Neural progenitor cell (in vitro differentiated cells): ENCODE data around the gene MFRP. TPM values are rescaled to one million over a fixed set of nuclear protein-coding genes. Genes with fewer than 3 reads are reported as not detected.
A peak's percentile ranks its signal among the peaks of the same experiment; 100 is the strongest.

Source experiments
- DNase-seq: peaks from one replicate; pipeline ENCODE4 v3.0.0-alpha.2; 2016; ENCODE audit warnings: low spot score
- H2AFZ ChIP-seq: fragments of 200-600 bp; sonication (generic); replicated peaks from 2 replicates; pipeline ENCODE4 v1.6.1; 2016; ENCODE audit warnings: antibody characterized with exemption
- H3F3A ChIP-seq: fragments of 200-600 bp; sonication (generic); 2 replicates; pipeline ENCODE4 v1.6.1; 2016; ENCODE audit warnings: antibody characterized with exemption, low read depth
- H3K27ac ChIP-seq: fragments of 200-600 bp; sonication (generic); 2 replicates; pipeline ENCODE4 v1.5.1; 2016; ENCODE audit warnings: mild to moderate bottlenecking
- H3K27me3 ChIP-seq: fragments of 200-600 bp; sonication (generic); 2 replicates; pipeline ENCODE4 v1.6.1; 2016; ENCODE audit warnings: mild to moderate bottlenecking, moderate library complexity
- H3K36me3 ChIP-seq: fragments of 200-600 bp; sonication (generic); 2 replicates; pipeline ENCODE4 v1.5.1; 2016
- H3K4me1 ChIP-seq: fragments of 200-600 bp; sonication (generic); 2 replicates; pipeline ENCODE4 v1.6.1; 2016; ENCODE audit warnings: mixed run types
- H3K4me2 ChIP-seq: fragments of 200-600 bp; sonication (generic); 2 replicates; pipeline ENCODE4 v1.6.1; 2016
- H3K4me3 ChIP-seq: fragments of 200-600 bp; sonication (generic); 2 replicates; pipeline ENCODE4 v1.5.1; 2016
- H3K79me2 ChIP-seq: fragments of 200-600 bp; sonication (generic); 2 replicates; pipeline ENCODE4 v1.6.1; 2016; ENCODE audit warnings: low read depth
- H3K9ac ChIP-seq: fragments of 200-600 bp; sonication (generic); 2 replicates; pipeline ENCODE4 v1.6.1; 2016
- H3K9me3 ChIP-seq: fragments of 200-600 bp; sonication (generic); 2 replicates; pipeline ENCODE4 v1.5.1; 2016; ENCODE audit warnings: low read depth
- H4K20me1 ChIP-seq: fragments of 200-600 bp; sonication (generic); 2 replicates; pipeline ENCODE4 v1.6.1; 2016; ENCODE audit warnings: low read depth
- H3K27ac Mint-ChIP-seq: 3 replicates; pipeline ENCODE4 v1.8.0; 2021; ENCODE audit warnings: mixed read lengths
- H3K27me3 Mint-ChIP-seq: 2 replicates; pipeline ENCODE4 v1.8.0; 2022; ENCODE audit warnings: low read depth, mild to moderate bottlenecking, inconsistent platforms, moderate library complexity, mixed read lengths; ENCODE audit not compliant: insufficient read depth
- H3K36me3 Mint-ChIP-seq: 3 replicates; pipeline ENCODE4 v1.8.0; 2021; ENCODE audit warnings: mixed read lengths
- H3K4me1 Mint-ChIP-seq: 3 replicates; pipeline ENCODE4 v1.8.0; 2021; ENCODE audit warnings: mixed read lengths
- H3K4me3 Mint-ChIP-seq: 3 replicates; pipeline ENCODE4 v1.8.0; 2021; ENCODE audit warnings: mild to moderate bottlenecking, moderate library complexity, mixed read lengths
- H3K9me3 Mint-ChIP-seq: 3 replicates; pipeline ENCODE4 v1.8.0; 2020; ENCODE audit warnings: mixed read lengths
- EZH2 ChIP-seq: fragments of 200-600 bp; sonication (generic); IDR thresholded peaks from 2 replicates; pipeline ENCODE4 v1.6.1; 2017; ENCODE audit warnings: antibody characterized with exemption, mild to moderate bottlenecking, moderate library complexity
- EZH2phosphoT487 ChIP-seq: fragments of 200-600 bp; sonication (generic); IDR thresholded peaks from 2 replicates; pipeline ENCODE4 v1.6.1; 2017; ENCODE audit warnings: antibody characterized with exemption
- total RNA-seq: library from RNA; depleted of rRNA; stranded (reverse); fragments of >200 nt; gene quantifications from 2 replicates; pipeline ENCODE4 v1.2.3, GENCODE V29; 2015; ENCODE audit warnings: low replicate concordance
- TF ChIP-seq, protein P1 (sequence below): fragments of 200-600 bp; sonication (generic); IDR thresholded peaks from 2 replicates; pipeline ENCODE4 v1.5.1; 2017; ENCODE audit warnings: antibody characterized with exemption, mild to moderate bottlenecking

Gene MFRP
- total RNA-seq, 1 donor from 2014 or later, result not detected

DNA sequence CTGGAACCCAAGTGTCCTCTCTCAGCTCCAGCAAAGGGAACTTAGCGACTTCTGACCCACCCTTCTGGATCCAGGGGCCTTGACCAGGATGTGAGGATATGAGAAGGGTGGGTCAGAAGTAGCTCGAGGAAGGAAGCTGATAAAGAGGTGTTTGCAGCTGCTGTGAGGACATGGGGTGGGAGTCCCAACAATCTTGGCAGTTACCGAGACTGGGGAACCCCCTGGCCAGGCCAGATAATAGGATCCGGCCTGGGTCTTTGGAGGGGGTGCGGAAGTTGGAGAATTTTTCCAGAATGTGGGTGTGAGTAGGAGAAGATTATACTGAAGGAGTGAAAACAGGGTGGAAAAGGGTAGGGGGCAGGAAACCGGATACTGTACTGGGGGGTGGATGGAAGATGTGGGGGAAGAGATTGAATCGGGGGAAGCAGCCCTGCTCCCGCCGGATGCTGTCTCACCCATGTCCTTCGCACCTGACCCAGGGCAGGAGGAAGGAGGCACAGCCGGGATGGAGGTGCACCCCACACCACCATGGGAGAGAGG lies 26.7 kb downstream of the MFRP start:
- Histone ChIP-seq H3K4me3 (no peak overlapping the region), H2AFZ (no peak overlapping the region), H3K9me3 (no peaks in the 10 kb centered on the region), H3K4me2 (peak overlapping the region; percentile 89), H3K36me3 (no peaks in the 10 kb centered on the region), H3K27me3 (peaks cover 30% of the 10 kb centered on the region), H3K9ac (no peak overlapping the region), H3K27ac (no peak overlapping the region), H3F3A (peaks cover 53% of the 10 kb centered on the region), H4K20me1 (peaks cover 6% of the 10 kb centered on the region), H3K79me2 (no peaks in the 10 kb centered on the region), H3K4me1 (peaks cover 63% of the 10 kb centered on the region)
- Mint-ChIP-seq H3K4me1 (peaks cover 52% of the 10 kb centered on the region), H3K27ac (peak overlapping the region; percentile 99), H3K27me3 (peaks cover 18% of the 10 kb centered on the region), H3K4me3 (peak overlapping the region; percentile 68), H3K9me3 (no peaks in the 10 kb centered on the region), H3K36me3 (no peaks in the 10 kb centered on the region)
- DNase-seq, result no peak
- no peak for TF ChIP-seq EZH2
- TF ChIP-seq, protein P1, sequence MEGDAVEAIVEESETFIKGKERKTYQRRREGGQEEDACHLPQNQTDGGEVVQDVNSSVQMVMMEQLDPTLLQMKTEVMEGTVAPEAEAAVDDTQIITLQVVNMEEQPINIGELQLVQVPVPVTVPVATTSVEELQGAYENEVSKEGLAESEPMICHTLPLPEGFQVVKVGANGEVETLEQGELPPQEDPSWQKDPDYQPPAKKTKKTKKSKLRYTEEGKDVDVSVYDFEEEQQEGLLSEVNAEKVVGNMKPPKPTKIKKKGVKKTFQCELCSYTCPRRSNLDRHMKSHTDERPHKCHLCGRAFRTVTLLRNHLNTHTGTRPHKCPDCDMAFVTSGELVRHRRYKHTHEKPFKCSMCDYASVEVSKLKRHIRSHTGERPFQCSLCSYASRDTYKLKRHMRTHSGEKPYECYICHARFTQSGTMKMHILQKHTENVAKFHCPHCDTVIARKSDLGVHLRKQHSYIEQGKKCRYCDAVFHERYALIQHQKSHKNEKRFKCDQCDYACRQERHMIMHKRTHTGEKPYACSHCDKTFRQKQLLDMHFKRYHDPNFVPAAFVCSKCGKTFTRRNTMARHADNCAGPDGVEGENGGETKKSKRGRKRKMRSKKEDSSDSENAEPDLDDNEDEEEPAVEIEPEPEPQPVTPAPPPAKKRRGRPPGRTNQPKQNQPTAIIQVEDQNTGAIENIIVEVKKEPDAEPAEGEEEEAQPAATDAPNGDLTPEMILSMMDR, result no peak
- TF ChIP-seq EZH2phosphoT487, result no peak

DNA sequence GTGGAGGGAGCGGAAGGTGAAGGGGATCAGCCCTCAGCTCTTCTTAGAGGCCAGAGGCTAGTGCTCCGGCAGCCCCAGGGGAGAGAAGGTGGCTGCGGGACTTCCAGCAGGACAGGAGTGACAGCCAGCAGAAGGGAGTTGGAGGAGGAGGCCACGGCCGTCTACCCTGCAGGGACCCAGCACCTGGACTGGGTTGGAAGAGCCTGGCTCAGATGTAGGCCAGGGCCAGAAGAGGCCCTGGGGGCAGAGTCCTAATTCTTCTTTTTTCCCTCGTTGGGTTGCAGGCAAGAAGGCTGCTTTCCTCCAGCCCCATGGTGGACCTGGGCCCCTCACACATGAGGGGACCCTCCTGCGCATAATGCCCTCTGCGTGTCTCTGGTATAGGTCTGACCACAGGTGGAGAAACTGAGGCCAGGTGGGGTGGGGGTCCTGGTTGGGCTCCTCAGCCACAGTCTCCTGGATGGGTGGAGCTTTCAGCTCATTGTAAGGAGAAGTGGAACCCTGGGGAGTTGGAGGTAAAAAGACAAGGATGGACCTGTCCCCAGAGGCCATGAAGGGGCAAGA lies 27.3 kb downstream of the MFRP start:
- H3K9ac ChIP-seq, result no peak overlapping the region
- H3K36me3 Mint-ChIP-seq, result no peaks in the 10 kb centered on the region
- H3K4me2 ChIP-seq, result peak overlapping the region; percentile 89
- H3K27ac Mint-ChIP-seq, result peak overlapping the region; percentile 70
- H3K27me3 Mint-ChIP-seq, result peaks cover 15% of the 10 kb centered on the region
- H3K36me3 ChIP-seq, result no peaks in the 10 kb centered on the region
- H3K4me1 Mint-ChIP-seq, result peaks cover 48% of the 10 kb centered on the region
- no peaks in the 10 kb centered on the region for H3K79me2 ChIP-seq
- DNase-seq, result no peak
- no peaks in the 10 kb centered on the region for H3K9me3 ChIP-seq
- H3F3A ChIP-seq, result peaks cover 49% of the 10 kb centered on the region
- no peak for TF ChIP-seq EZH2phosphoT487
- TF ChIP-seq EZH2, result no peak
- TF ChIP-seq, protein P1, result no peak
- peak overlapping the region; percentile 27 for H2AFZ ChIP-seq
- no peaks in the 10 kb centered on the region for H3K9me3 Mint-ChIP-seq
- peaks cover 63% of the 10 kb centered on the region for H3K4me1 ChIP-seq
- peaks cover 6% of the 10 kb centered on the region for H4K20me1 ChIP-seq
- H3K4me3 Mint-ChIP-seq, result peak overlapping the region; percentile 12
- H3K27ac ChIP-seq, result no peak overlapping the region
- H3K27me3 ChIP-seq, result peaks cover 35% of the 10 kb centered on the region
- H3K4me3 ChIP-seq, result no peak overlapping the region

DNA sequence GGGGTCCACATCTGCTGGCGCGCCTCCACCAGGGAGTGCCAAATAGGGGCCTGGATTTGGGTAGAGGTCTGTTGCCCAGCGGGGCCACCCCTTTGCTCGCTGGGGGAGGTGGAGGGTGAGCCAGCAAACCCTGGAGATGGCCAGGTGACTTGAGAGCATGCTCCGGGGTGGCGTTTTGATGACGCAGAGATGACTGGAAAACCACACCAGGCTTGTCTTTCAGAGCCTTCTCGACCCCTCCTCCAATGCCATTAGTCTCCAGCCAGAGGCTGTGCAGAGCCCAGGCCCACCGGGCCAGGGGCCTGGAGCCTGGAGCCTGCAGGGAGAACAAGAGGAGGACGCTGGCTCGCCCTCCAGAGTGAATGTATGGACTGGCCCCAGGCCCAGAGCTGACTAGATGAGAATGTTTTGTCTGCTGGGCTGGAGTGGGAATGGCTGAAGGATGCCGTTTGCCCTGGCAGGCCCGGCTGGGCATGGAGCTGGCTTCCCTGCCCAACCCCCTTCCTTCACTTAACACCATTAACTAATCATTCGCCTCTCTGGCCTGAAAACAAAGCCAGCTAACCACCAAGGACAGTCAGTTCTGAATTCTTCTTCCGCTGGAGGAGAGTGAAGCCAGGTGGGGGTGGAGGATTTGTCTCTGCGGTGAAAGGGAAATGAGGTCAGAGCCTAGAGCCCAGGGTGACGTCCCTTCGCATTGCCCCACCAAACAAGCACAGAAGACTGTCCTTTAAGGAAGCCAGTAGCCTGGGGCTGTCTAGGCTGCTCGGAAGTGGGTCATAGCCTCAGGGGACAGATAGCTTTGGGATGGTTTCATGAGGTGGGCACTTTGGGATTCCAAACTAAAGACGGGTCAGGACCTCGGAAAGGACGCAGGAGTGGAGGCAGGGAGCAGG lies 28.0 kb downstream of the MFRP start:
- H3K4me2 ChIP-seq, result peak overlapping the region; percentile 89
- H3K79me2 ChIP-seq, result no peaks in the 10 kb centered on the region
- H3K27me3 ChIP-seq, result peaks cover 35% of the 10 kb centered on the region
- peaks cover 6% of the 10 kb centered on the region for H4K20me1 ChIP-seq
- H3K4me3 ChIP-seq, result no peak overlapping the region
- no peak overlapping the region for H3K9ac ChIP-seq
- peak overlapping the region; percentile 27 for H2AFZ ChIP-seq
- H3K4me1 ChIP-seq, result peaks cover 59% of the 10 kb centered on the region
- Mint-ChIP-seq H3K4me1 (peaks cover 42% of the 10 kb centered on the region), H3K9me3 (no peaks in the 10 kb centered on the region), H3K4me3 (peak overlapping the region; percentile 12), H3K27ac (peak overlapping the region; percentile 70), H3K36me3 (no peaks in the 10 kb centered on the region), H3K27me3 (peaks cover 15% of the 10 kb centered on the region)
- no peak overlapping the region for H3K27ac ChIP-seq
- no peaks in the 10 kb centered on the region for H3K36me3 ChIP-seq
- peaks cover 43% of the 10 kb centered on the region for H3F3A ChIP-seq
- no peak for TF ChIP-seq EZH2phosphoT487
- TF ChIP-seq, protein P1, result no peak
- peak; percentile 57 for DNase-seq
- no peaks in the 10 kb centered on the region for H3K9me3 ChIP-seq
